HepG2 (cell line): ENCODE data around the gene MED13L.

Source experiments
- NCOA5 ChIP-seq: sonication (generic); formaldehyde crosslinking; IDR thresholded peaks from 2 replicates; pipeline ENCODE4 v1.4.0; 2020; ENCODE audit warnings: missing genetic modification reagents
- PHF5A ChIP-seq: IDR thresholded peaks from one replicate; pipeline ENCODE4 v1.6.1; 2018; ENCODE audit warnings: low read depth, missing genetic modification reagents; ENCODE audit not compliant: unreplicated experiment
- SMAD9 ChIP-seq: sonication (generic); formaldehyde crosslinking; IDR thresholded peaks from 2 replicates; pipeline ENCODE4 v1.5.1; 2020; ENCODE audit warnings: mild to moderate bottlenecking, missing genetic modification reagents
- ZFP1 ChIP-seq: IDR thresholded peaks from 2 replicates; pipeline ENCODE4 v1.6.1; 2016
- TF ChIP-seq, protein P1 (sequence below): IDR thresholded peaks from 2 replicates; pipeline ENCODE4 v1.6.1; 2018; ENCODE audit warnings: missing genetic modification reagents

DNA sequence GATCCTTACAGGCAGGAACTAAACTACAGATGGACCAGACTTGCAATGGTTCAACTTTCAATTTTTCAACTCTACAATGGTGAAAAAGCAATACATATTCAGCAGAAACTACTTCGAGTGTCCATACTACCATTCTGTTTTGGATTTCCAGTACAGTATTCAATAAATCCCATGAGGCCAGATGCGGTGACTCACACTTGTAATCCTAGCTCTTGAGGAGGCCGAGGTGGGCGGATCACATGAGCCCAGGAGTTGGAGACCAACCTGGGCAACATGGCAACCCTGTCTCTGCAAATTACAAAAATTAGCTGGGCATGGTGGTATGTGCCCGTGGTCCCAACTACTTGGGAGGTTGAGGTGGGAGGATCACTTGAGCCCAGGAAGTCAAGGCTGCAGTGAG is 336.1 kb downstream of the MED13L start:
- TF ChIP-seq, protein P1, sequence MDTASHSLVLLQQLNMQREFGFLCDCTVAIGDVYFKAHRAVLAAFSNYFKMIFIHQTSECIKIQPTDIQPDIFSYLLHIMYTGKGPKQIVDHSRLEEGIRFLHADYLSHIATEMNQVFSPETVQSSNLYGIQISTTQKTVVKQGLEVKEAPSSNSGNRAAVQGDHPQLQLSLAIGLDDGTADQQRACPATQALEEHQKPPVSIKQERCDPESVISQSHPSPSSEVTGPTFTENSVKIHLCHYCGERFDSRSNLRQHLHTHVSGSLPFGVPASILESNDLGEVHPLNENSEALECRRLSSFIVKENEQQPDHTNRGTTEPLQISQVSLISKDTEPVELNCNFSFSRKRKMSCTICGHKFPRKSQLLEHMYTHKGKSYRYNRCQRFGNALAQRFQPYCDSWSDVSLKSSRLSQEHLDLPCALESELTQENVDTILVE (CRISPR knock-in tag) = no peak
- TF ChIP-seq NCOA5 (CRISPR knock-in tag) (no peak), ZFP1 (CRISPR knock-in tag) (no peak), PHF5A (CRISPR knock-in tag) (no peak), SMAD9 (CRISPR knock-in tag) (no peak)
